GM21423 (cell line): Measurements from ENCODE around the gene ST6GALNAC6.
"Not testable (repeated sequence)": the region's sequence is repeated elsewhere in the genome, so short reads cannot be mapped to it uniquely, and the experiment has no call there.

Experiments used
- ATAC-seq: cut with Tn5 transposase; IDR thresholded peaks from one replicate; pipeline ENCODE4 v1.9.1; 2021; ENCODE audit warnings: mild to moderate bottlenecking, moderate library complexity; ENCODE audit not compliant: unreplicated experiment

Gene ST6GALNAC6

GRCh38 chr9:127841087-127841835, 58.1 kb downstream of the ST6GALNAC6 start:
- ATAC-seq, result no peak

- ATAC-seq, result no peak
Observed at GRCh38 chr9:127838375-127839078, 60.9 kb downstream of the ST6GALNAC6 start.

DNA sequence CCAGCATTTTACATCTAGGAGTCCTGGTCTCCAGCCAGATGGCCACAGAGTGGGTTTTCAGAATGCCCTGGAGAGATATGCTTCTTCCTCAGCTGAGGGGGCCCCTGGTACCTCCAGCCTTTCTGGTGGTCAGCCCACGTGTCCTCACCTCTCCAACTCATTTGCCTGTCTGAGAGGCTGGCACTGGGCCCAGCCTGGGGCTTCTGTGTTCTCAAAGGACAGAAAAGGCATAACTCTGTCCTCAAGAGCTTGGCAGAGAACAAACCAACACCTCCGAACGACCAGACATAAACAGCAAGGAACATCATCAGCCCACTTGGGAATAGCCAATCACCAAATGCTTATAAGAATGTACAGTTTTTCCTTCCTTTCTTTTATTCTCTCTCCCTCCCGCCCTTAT, 62.1 kb downstream of the ST6GALNAC6 start:
- ATAC-seq, result no peak

GRCh38 chr9:127836561-127836960, 62.8 kb downstream of the ST6GALNAC6 start:
- ATAC-seq, result not testable (repeated sequence)

DNA sequence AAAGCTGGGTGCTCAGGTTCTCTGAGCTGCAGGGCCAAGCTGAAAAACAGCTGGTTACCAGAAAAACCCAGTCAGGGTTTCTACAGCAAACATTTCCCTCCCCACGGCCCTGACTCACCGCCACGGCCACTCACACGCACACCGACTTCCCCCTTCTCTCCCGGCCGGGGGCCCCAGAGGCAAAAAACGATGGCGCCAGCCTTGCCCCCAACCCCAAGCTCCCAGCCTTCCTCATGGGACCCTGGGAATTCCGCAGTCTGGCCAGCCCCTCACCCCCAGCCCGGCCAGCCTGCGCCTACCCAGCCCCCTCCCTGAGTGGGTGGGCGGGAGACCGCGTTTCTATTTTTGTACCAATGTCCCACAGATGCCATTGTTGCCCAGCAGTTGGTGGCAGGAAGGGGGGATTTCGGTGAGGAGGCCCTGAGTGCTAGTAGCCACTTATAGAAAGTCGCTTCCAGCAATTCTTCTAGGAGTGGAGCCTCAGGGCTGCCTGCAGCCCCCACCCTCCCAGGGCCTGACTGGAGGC, 63.3 kb downstream of the ST6GALNAC6 start:
- ATAC-seq, result no peak
